ENCODE data around the gene WSB1.
A peak's percentile ranks its signal among the peaks of the same experiment; 100 is the strongest.
"Not testable (repeated sequence)": the region's sequence is repeated elsewhere in the genome, so short reads cannot be mapped to it uniquely, and the experiment has no call there.

The WSB1 gene, protein sequence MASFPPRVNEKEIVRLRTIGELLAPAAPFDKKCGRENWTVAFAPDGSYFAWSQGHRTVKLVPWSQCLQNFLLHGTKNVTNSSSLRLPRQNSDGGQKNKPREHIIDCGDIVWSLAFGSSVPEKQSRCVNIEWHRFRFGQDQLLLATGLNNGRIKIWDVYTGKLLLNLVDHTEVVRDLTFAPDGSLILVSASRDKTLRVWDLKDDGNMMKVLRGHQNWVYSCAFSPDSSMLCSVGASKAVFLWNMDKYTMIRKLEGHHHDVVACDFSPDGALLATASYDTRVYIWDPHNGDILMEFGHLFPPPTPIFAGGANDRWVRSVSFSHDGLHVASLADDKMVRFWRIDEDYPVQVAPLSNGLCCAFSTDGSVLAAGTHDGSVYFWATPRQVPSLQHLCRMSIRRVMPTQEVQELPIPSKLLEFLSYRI

DNA sequence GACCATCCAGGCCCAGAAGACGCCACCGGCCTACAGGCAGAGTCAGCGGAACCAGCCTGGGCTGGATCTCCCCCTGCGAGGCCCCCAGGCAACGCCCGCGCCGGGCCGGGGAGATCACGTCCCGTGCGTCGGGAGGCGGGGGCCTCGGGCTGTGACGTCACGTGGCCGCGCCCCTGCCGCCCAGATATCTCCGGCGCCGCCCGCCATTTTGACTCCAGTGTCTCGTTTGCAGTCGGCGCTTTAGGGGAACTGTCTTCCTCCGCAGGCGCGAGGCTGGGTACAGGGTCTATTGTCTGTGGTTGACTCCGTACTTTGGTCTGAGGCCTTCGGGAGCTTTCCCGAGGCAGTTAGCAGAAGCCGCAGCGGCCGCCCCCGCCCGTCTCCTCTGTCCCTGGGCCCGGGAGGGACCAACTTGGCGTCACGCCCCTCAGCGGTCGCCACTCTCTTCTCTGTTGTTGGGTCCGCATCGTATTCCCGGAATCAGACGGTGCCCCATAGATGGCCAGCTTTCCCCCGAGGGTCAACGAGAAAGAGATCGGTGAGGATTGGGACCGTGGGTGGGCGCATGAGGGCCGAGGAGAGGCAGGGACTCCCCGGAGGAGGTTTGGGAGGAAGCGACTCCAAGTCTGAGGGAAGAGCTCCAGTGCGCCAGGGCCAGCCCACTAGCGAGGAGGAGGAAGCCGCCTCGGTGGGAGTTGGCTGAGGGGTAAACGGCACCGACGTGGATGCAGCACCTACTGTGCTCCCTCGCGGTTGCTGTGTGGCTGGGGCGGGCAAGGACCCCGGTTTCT is at the start of gene WSB1:
Gene WSB1, plus strand, starts transcription at position 217 of the 791 bp plus-strand sequence. Its CDS starts 282 bp downstream, at position 499.
- DNase-seq, result peak; percentile 93

GRCh38 chr17:27244491-27245223 is 49.3 kb upstream of the WSB1 start:
- peak; percentile 59 for DNase-seq

DNA sequence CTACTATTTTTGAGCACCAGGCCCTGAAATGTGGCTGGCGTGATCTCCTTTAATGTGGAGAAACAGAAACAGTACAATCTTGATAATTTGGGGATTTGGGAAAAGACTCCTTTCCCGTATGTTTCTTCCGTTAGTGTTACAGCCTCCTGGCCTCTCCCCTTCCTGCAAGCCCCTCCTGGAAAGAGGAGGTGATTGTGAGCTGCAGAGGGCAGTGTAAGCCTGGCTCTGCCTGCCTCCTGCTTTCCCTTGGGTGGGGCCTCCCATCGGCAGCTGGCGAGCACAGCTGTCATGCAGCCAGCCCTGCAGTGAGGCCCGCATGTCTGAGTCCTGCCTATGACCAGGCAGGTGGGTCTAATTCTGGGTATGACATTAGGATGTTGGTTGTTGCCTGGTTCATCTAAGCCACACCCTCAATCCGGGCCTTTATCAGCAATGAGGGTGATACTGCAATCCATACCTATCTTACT is 48.7 kb upstream of the WSB1 start:
- DNase-seq, result peak; percentile 73

DNA sequence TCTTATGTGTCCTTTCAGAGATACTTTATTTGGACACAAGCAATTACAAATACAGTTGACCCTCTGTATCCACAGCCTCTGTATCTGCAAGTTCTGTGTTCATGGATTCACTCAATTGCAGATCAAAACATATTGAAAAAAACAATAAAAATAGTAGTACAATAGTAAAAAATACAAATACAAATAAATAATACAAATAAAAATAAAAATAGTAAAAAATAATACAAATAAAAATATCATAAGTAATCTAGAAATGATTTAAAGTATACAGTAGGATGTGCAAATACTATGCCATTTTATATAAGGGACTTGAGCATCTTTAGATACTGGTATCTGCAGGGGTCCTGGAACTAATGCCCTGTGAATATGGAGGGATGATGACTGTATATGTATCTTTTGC is 47.4 kb upstream of the WSB1 start:
- DNase-seq, result no peak

GRCh38 chr17:27247071-27247957 is 46.6 kb upstream of the WSB1 start:
- no peak for DNase-seq

DNA sequence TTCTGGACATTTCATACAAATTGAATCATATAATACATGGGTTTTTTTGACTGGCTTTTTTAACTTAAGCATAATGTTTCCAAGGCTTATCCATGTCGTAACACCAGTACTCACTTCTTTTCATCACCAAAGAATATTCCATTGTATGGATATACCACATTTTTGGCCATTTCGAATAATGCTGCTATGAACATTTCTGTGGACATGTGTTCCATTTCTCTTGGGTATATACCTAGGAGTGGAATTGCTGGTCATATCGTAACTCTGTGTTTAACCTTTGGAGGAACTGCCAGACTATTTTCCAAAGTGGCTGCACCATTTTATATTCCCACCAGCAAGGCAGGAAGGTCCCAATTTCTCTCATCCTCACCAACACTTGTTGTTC is 46.0 kb upstream of the WSB1 start:
- DNase-seq, result no peak

DNA sequence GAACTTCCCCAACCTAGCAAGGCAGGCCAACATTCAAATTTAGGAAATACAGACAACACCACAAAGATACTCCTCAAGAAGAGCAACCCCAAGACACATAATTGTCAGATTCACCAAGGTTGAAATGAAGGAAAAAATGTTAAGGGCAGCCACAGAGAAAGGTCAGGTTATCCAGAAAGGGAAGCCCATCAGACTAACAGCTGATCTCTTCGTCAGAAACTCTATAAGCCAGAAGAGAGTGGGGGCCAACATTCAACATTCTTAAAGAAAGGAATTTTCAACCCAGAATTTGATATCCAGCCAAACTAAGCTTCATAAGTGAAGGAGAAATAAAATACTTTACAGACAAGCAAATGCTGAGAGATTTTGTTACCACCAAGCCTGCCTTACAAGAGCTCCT is 43.1 kb upstream of the WSB1 start:
- not testable (repeated sequence) for DNase-seq

GRCh38 chr17:27254802-27255201 is 39.1 kb upstream of the WSB1 start:
- DNase-seq, result not testable (repeated sequence)

DNA sequence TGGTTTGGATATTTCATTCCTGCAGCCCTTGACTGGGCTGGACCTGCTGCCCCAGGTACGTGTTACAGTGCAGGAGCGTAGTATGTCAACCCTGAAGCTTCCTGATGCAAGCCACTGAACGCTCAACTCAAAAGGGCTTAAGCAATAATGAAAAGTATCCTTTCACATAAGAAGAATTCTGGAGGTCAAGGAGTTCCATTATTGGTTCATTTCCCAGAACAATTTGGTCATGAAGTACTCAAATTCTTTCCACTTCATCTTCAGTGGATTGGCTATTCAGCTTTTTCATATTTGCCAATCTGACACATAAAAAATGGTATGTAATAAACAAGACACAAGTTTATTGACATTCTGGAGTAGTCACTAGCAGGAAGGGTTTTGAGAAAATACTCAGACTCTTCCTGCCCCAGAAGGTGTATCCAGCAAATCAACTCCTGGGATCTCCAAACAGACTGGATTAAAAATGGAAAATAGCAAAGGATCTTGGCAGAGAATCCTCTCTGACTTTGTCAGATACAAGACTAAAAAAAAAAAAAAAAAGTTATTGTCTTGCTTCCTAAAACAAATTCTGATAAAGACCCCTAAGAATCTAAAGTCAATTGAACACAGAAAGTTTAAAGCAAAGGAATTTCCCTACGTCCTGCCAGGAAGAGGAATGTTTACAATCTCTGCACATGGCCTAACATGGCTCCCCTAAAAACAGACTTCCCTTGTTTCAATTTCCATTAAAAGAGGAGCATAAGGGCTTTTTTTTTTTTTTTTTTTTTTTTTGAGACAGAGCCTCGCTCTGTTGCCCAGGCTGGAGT is 37.5 kb upstream of the WSB1 start:
- no peak for DNase-seq

DNA sequence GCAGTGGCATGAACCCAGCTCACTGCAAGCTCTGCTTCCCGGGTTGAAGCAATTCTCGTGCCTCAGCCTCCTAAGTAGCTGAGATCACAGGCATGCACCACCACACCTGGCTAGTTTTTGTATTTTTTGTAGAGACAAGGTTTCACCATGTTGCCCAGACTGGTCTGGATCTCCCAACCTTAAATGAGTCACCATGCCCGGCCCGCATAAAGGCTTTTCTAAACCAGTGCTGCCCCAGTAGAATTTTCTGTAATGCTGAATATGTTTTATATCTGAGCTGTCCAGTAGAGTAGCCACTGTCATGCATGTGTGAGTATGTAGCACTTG is 36.9 kb upstream of the WSB1 start:
- no peak for DNase-seq

DNA sequence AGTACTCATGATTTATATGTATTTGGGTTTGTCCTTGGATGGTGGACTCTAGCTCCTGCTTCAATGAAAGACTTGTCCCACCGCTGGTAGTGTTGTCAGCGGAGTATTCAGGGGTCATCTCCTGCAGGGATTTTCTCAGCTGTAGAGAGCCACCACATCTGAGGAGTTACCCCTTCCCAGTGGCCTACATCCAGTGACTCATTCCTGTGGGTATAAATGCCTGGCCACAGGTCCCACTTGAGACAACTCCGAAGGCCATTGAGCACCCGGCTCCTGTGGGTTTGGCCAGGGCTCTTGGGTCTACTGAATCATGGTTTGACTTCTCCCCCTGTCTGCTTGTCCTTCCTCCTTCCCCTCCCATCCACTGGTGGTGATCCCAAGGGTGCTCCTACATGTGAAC is 34.6 kb upstream of the WSB1 start:
- DNase-seq, result no peak

- no peak for DNase-seq
These were observed 30.5 kb upstream of the WSB1 start for GRCh38 chr17:27263386-27263785.

DNA sequence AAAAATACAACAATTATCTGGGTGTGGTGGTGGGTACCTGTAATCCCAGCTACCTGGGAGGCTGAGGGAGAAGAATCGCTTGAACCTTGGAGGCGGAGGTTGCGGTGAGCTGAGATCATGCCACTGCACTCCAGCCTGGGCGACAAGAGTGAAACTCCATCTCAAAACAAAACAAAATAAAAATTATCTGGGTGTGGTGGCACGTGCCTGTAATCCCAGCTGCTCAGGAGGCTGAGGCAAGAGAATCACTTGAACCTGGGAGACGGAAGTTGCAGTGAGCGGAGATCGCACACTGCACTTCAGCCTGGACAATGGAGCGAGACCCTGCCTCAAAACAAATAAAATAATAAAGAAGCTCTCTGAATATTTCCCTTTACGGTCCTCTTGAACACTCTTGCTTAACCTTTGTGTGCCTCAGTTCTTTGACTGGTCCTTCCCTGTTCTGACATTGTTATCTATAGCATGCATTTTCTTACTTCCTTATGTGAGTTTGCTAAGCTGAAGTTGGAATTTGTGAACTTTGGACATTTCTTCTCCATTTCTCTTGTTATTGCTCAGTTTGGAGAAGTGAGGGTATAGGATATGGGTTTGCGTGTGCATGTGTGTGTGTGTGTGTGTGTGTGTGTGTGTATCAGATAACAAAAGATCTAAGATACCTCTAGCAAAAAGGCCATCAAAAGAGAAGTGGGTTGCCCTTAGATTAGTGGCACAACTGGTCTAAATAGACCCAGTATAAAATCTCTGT is 29.7 kb upstream of the WSB1 start:
- DNase-seq, result no peak

DNA sequence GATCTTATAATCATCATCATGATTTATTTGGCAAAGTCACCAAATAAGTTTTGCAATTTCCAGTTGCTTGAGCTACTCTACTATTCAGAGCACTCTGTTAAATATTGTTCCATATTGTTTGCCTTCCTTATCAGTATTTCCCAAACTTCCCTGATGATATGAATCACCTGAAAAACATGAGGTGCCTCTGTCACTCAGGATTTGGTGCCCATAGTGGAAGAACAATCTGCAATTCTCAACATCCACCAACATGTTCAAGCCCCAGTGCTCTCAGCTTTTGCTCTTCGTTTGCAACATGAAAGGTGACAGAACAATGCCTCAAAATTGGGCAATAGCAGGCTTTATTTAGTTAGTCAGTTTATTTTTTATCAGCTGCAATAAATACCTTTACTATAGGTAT is 28.6 kb upstream of the WSB1 start:
- no peak for DNase-seq

DNA sequence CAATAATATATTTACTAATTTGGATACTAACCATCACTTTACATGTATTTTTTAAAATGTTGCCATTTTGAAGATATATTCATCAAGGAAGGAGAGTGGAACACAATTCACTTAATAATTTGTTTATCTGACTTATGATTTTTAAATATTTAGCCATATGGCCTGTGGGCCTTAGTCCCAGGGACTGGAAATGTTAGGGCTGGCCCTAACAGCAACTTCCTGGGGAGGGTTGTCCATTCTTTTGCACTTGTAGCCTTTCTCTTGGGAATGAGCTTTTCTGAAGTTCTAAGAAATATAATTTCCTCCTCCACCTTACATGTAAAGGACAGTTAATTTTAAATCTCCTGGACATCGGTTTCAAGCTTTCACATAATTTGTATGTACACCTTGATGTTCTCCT is 27.7 kb upstream of the WSB1 start:
- no peak for DNase-seq

GRCh38 chr17:27268394-27269085 is 25.4 kb upstream of the WSB1 start:
- DNase-seq, result no peak

- no peak for DNase-seq
These were observed 24.7 kb upstream of the WSB1 start for GRCh38 chr17:27269201-27269600.

DNA sequence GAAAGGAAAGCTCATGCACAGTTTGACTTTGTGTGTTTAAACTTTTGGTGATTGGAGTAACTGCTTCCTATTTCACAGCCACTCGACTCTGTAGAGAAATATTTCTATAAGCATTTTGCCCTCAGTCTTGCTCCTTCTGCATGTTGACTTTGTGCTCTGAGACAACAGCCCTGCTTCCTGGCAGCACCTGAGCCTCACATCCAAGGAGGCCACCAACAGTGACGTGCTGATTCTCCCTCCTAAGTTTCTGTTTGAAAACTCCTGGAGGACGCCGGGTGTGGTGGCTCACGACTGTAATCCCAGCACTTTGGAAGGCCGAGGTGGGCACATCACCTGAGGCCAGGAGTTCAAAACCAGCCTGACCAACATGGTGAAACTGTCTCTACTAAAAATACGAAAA is 23.9 kb upstream of the WSB1 start:
- no peak for DNase-seq

DNA sequence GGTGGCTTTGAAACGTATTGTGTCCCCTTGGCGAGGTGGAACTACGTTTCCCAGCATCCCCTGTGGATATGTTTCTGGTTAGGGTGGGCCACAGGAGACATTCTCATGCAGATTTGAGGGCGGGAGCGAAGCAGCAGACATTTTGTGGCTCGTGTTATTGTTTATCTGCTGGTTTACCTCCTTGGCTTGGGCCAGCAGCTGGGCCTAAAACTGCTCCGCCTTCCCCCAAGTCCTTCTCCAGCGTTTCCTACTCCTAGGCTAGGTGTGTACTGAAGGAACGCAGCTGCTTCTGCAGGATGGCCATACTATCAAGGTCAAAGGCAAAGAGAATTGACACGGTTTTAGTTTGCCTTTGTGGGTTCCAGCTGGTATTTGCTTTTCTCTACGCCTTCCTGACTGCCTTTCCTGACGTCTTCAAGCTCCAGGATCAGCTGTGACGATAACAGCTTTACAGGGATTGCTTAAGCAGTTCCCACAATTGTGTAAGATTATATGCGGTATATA is 17.2 kb upstream of the WSB1 start:
- no peak for DNase-seq

DNA sequence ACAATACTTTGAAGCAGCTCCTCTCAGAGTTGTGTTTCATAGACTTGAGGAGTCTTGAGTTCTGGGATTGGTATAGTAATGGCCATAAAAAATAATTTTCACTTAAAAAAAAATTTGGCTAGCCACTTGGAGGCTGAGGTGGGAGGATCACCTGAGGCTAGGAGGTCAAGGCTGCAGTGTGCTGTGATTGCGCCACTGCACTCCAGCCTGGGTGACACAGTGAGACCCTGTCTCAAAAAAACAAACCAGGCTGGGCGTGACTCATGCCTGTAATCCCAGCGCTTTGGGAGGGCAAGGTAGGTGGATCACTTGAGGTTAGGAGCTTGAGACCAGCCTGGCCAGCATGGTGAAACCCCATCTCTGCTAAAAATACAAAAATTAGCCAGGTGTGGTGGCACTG is 14.8 kb upstream of the WSB1 start:
- not testable (repeated sequence) for DNase-seq

Measured in CD4-positive, alpha-beta T cell treated with Interferon gamma for 1 hour (primary cell).